ENCODE measurements around the gene TNIK.

DNA sequence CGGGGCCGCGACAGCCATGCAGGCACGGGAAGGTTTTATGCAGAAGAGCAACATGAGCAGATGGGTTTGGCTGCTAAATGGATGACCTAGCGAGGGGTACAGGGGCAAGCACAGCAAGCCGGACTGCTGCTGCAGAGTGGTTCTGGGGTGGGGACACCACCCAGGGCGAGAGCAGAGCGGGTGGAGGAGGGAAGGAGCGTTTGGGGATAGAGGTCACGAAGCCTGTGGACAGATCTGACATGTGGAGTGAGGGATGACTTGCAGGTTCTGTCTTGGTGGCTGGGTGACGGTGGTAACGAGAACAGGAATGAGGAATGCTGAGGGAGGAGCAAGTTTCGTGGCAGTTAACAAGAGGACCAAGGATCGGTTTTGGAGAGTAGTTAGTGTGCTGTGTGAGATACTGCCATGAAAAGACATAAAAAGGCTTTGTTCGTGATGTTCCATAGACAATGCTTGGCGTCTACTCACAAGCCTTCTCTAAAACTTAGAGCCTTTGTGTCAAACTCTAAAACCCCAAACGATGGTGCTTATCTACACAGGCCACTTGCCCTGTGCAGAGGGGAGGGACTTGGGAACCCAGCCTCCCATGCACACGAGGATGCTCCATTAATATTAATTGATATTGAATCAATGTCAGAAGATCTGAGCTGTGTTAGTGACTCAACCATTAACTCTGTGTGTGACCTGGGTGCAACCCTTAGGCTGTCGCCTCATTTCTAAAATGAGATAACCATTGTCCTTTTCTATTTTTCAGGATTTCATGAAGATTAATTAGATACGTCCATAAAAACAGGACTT, 301.0 kb downstream of the TNIK start:
- TF ChIP-seq EP300 (IDR thresholded peaks at IDR 0.05; ENCODE audit: low read depth) = no peak
- TF ChIP-seq, protein P1, sequence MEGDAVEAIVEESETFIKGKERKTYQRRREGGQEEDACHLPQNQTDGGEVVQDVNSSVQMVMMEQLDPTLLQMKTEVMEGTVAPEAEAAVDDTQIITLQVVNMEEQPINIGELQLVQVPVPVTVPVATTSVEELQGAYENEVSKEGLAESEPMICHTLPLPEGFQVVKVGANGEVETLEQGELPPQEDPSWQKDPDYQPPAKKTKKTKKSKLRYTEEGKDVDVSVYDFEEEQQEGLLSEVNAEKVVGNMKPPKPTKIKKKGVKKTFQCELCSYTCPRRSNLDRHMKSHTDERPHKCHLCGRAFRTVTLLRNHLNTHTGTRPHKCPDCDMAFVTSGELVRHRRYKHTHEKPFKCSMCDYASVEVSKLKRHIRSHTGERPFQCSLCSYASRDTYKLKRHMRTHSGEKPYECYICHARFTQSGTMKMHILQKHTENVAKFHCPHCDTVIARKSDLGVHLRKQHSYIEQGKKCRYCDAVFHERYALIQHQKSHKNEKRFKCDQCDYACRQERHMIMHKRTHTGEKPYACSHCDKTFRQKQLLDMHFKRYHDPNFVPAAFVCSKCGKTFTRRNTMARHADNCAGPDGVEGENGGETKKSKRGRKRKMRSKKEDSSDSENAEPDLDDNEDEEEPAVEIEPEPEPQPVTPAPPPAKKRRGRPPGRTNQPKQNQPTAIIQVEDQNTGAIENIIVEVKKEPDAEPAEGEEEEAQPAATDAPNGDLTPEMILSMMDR (IDR thresholded peaks at IDR 0.05) = no peak
